ENCODE measurements around the gene ZAR1.

DNA sequence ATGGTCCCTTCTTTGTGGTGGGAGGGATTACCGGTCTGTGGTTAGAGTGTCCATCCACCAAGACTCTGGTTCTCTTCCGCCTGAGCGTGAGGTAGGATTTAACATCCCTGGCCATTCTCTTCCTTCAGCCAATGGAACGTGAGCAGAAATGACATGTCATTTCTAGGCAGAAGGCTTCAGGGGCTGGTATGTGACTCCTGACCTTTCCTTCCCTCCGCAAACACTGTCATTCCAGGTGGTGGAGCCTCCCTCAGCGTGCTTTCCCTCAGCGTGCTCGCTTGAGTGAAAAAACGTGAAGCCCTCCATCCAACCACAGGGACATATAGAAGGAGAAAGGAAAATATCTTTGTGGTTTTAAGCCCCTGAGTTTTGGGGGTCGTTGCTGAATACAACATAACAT, 40.9 kb upstream of the ZAR1 start:
- TF ChIP-seq, protein P1, sequence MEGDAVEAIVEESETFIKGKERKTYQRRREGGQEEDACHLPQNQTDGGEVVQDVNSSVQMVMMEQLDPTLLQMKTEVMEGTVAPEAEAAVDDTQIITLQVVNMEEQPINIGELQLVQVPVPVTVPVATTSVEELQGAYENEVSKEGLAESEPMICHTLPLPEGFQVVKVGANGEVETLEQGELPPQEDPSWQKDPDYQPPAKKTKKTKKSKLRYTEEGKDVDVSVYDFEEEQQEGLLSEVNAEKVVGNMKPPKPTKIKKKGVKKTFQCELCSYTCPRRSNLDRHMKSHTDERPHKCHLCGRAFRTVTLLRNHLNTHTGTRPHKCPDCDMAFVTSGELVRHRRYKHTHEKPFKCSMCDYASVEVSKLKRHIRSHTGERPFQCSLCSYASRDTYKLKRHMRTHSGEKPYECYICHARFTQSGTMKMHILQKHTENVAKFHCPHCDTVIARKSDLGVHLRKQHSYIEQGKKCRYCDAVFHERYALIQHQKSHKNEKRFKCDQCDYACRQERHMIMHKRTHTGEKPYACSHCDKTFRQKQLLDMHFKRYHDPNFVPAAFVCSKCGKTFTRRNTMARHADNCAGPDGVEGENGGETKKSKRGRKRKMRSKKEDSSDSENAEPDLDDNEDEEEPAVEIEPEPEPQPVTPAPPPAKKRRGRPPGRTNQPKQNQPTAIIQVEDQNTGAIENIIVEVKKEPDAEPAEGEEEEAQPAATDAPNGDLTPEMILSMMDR (IDR thresholded peaks at IDR 0.05), result no peak
- TF ChIP-seq EZH2 (IDR thresholded peaks at IDR 0.05; ENCODE audit: borderline replicate concordance, insufficient read depth, low read depth, low read length, poor library complexity, severe bottlenecking), result no peak

Data from B cell (primary cell).